ENCODE data around the gene HCN4. TPM values are rescaled to one million over a fixed set of nuclear protein-coding genes. Genes with fewer than 3 reads are reported as not detected.

HCN4 gene
- total and polyA plus RNA-seq, 2 experiments from 2014 or later = 59.2 to 159 TPM

DNA sequence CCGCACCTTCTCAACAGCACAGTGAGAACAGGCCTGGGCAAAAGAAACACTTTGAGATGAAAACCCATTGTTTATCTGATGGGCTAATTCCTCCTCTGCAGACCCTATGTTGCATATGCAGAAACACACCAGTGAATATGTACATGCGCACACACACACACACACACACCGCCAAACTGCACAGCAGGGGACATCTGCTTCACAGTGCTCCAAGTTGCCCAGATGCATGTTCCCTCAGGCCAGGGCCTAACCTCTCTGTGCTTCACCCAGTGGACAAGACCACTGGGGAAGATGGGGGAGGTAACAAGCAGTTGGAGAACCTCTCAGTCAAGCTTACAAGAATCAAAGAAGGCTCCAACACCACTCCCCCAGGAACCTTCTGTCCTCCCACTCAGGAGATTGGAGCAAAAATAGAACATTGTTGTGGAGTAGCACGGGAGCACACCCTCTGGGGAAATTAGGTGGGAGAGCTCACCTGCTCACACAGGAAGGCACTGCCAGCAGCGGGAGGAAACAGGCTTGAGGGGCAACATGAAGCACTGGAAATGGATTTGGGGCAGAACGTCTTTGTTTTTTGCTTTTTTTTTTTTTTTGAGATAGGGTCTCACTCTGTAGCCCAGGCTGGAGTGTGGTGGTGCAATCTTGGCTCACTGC is 13.0 kb downstream of the HCN4 start:
- TF ChIP-seq, protein P1, sequence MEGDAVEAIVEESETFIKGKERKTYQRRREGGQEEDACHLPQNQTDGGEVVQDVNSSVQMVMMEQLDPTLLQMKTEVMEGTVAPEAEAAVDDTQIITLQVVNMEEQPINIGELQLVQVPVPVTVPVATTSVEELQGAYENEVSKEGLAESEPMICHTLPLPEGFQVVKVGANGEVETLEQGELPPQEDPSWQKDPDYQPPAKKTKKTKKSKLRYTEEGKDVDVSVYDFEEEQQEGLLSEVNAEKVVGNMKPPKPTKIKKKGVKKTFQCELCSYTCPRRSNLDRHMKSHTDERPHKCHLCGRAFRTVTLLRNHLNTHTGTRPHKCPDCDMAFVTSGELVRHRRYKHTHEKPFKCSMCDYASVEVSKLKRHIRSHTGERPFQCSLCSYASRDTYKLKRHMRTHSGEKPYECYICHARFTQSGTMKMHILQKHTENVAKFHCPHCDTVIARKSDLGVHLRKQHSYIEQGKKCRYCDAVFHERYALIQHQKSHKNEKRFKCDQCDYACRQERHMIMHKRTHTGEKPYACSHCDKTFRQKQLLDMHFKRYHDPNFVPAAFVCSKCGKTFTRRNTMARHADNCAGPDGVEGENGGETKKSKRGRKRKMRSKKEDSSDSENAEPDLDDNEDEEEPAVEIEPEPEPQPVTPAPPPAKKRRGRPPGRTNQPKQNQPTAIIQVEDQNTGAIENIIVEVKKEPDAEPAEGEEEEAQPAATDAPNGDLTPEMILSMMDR (IDR thresholded peaks at IDR 0.05; ENCODE audit: low read depth, low read length) = no peak
- Histone ChIP-seq H3K9me3 (ENCODE audit: low read depth) (no peaks in the 10 kb centered on the region), H3K27ac (no peak overlapping the region), H3K4me3 (no peak overlapping the region), H3K4me1 (ENCODE audit: low read depth) (peaks cover 89% of the 10 kb centered on the region), H3K27me3 (no peaks in the 10 kb centered on the region), H3K36me3 (peaks cover 4% of the 10 kb centered on the region)
- no peak for DNase-seq (ENCODE audit: low read depth in 1 of 2, low spot score in 1 of 2)

- H3K27me3 ChIP-seq = no peaks in the 10 kb centered on the region
- H3K36me3 ChIP-seq = peaks cover 4% of the 10 kb centered on the region
- TF ChIP-seq, protein P1 (IDR thresholded peaks at IDR 0.05; ENCODE audit: low read depth, low read length) = no peak
- peaks cover 79% of the 10 kb centered on the region for H3K4me1 ChIP-seq (ENCODE audit: low read depth)
- no peak overlapping the region for H3K27ac ChIP-seq
- no peaks in the 10 kb centered on the region for H3K9me3 ChIP-seq (ENCODE audit: low read depth)
- no peak overlapping the region for H3K4me3 ChIP-seq
- DNase-seq (ENCODE audit: low read depth in 1 of 2, low spot score in 1 of 2) = no peak
Measured at GRCh38 chr15:73354241-73354640, 14.5 kb downstream of the HCN4 start.

- DNase-seq (ENCODE audit: low read depth in 1 of 2, low spot score in 1 of 2) = no peak
- H3K4me1 ChIP-seq (ENCODE audit: low read depth) = peaks cover 74% of the 10 kb centered on the region
- peaks cover 4% of the 10 kb centered on the region for H3K36me3 ChIP-seq
- TF ChIP-seq, protein P1 (IDR thresholded peaks at IDR 0.05; ENCODE audit: low read depth, low read length) = no peak
- no peaks in the 10 kb centered on the region for H3K9me3 ChIP-seq (ENCODE audit: low read depth)
- peak overlapping the region; percentile 40 for H3K27ac ChIP-seq
- no peaks in the 10 kb centered on the region for H3K27me3 ChIP-seq
- no peak overlapping the region for H3K4me3 ChIP-seq
Measured at GRCh38 chr15:73353734-73354133, 15.0 kb downstream of the HCN4 start.

DNA sequence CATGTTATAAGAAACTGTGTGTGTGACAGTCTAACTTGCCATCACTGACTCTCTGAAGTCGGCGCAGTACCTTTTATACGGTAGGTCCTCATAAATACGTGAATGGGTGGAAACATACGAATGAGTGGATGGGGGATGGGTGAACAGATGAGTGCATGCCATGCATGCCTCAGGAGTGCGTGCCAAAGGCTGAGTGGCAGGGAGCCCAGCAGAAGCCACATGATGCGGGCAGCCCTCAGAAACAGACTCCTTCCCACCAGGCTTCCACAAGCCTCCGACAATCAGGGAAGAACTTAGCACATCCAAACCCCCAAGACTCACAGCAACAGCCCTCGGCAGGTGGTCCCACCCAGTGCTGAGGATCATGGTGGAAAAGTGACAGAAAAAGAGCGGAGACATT is 16.7 kb downstream of the HCN4 start:
- DNase-seq (ENCODE audit: low read depth in 1 of 2, low spot score in 1 of 2) = no peak
- Histone ChIP-seq H3K4me1 (ENCODE audit: low read depth) (peaks cover 61% of the 10 kb centered on the region), H3K36me3 (peaks cover 4% of the 10 kb centered on the region), H3K9me3 (ENCODE audit: low read depth) (no peaks in the 10 kb centered on the region), H3K27ac (peak overlapping the region; percentile 10), H3K27me3 (no peaks in the 10 kb centered on the region), H3K4me3 (no peak overlapping the region)
- TF ChIP-seq, protein P1 (IDR thresholded peaks at IDR 0.05; ENCODE audit: low read depth, low read length) = no peak

DNA sequence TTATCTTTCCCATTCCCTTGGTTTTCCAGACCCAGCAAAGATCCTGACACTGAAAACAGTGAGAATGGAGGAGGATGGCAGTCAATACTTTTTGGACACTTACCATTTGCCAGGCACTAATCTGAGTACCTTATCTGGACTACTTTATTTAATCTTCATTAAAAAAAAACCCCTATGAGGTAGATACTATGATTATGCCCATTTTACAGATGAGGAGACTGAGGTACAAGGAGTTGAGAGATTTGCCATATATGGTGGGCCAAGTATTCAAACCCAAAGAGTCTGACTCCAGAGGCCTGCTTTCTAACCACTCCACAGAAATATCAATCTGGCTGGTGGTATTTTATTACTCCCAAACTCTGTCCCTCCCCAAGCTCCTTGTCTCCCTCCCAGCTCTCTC is 19.6 kb downstream of the HCN4 start:
- H3K36me3 ChIP-seq = no peaks in the 10 kb centered on the region
- no peaks in the 10 kb centered on the region for H3K9me3 ChIP-seq (ENCODE audit: low read depth)
- TF ChIP-seq, protein P1 (IDR thresholded peaks at IDR 0.05; ENCODE audit: low read depth, low read length) = no peak
- no peak overlapping the region for H3K27ac ChIP-seq
- no peak for DNase-seq (ENCODE audit: low read depth in 1 of 2, low spot score in 1 of 2)
- H3K4me1 ChIP-seq (ENCODE audit: low read depth) = peaks cover 60% of the 10 kb centered on the region
- no peaks in the 10 kb centered on the region for H3K27me3 ChIP-seq
- H3K4me3 ChIP-seq = no peak overlapping the region
